Measurements from ENCODE around the gene UVSSA.

DNA sequence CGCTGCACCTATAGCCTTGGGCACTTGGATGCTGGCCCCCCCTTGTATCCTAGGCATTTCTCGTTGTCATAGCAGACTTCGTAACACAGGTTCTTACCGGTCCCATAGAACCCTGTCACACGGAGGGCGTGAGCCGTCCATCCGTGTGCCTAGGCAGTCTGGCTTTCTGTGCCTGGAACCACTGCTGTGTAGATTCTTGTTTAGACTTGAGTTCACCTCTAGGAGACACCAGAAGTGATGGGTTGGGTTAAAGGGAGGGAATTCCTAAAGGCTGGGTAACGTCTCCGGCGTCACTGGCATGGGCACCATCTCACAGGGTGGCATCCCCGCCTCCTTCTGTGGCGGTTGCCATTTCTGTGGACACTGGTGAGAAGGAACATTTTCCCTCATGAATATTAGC, 72.7 kb downstream of the UVSSA start:
- TF ChIP-seq, protein P1, sequence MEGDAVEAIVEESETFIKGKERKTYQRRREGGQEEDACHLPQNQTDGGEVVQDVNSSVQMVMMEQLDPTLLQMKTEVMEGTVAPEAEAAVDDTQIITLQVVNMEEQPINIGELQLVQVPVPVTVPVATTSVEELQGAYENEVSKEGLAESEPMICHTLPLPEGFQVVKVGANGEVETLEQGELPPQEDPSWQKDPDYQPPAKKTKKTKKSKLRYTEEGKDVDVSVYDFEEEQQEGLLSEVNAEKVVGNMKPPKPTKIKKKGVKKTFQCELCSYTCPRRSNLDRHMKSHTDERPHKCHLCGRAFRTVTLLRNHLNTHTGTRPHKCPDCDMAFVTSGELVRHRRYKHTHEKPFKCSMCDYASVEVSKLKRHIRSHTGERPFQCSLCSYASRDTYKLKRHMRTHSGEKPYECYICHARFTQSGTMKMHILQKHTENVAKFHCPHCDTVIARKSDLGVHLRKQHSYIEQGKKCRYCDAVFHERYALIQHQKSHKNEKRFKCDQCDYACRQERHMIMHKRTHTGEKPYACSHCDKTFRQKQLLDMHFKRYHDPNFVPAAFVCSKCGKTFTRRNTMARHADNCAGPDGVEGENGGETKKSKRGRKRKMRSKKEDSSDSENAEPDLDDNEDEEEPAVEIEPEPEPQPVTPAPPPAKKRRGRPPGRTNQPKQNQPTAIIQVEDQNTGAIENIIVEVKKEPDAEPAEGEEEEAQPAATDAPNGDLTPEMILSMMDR (IDR thresholded peaks at IDR 0.05; ENCODE audit: low read length): no peak
- TF ChIP-seq EZH2 (optimal IDR thresholded peaks at IDR 0.05; ENCODE audit: low read depth, low read length): no peak
- no peak for TF ChIP-seq EZH2phosphoT487 (IDR thresholded peaks at IDR 0.05; ENCODE audit: low read length)

All from MM.1S (cell line).